ENCODE results near the gene LHX6. TPM values are rescaled to one million over a fixed set of nuclear protein-coding genes. Genes with fewer than 3 reads are reported as not detected.

The LHX6 gene
- total RNA-seq, 4 donors from 2014 or later = 0.53 to 4.6 (median 0.95) TPM; not detected in 1

DNA sequence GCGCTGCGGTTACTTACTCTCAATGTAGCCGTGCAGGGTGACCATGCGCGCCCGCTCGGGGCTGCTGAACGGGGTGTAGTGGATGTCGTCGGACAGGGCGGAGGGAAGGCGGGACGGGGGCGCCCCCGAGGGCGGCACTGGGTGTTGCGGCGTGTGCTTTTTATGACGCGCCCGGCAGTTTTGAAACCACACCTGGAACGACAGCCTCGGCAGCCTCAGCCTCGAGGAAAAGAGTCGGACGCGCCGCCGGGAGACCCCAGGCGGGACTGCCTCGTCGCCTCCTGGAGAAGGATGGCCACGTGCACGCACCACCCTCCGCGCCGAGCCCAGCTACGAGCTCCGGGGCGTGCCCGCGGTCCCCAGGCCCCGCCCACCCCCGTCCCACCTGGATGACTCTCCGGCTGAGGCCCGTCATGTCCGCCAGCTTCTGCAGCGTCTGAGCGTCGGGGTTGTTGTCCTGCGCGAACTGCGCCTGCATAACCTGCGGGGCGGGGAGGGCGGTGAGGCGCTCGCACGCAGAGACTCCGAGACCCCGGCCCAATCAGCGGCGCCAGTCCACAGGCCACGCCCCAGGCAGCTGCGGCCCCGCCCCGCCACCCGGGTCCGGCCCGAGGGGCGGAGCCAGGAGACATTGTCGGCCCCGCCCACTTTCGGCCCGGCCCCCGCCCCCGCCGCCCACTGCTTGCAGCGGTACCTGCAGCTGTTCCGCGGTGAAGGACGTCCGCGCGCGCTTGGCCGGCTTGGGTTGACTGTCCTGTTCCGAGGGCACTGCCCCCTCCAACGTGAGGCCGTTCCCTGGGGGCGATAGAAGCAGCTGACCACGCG is 15.0 kb downstream of the LHX6 start:
- WGBS, 2 donors = 12% methylated on average over 9 of the region's 93 CpGs; no CpG with 5 or more reads in 1 of the 2 donors
- H3K4me3 ChIP-seq = peak overlapping the region; percentile 7 to 65 (median 30)
- DNase-seq = no peak

DNA sequence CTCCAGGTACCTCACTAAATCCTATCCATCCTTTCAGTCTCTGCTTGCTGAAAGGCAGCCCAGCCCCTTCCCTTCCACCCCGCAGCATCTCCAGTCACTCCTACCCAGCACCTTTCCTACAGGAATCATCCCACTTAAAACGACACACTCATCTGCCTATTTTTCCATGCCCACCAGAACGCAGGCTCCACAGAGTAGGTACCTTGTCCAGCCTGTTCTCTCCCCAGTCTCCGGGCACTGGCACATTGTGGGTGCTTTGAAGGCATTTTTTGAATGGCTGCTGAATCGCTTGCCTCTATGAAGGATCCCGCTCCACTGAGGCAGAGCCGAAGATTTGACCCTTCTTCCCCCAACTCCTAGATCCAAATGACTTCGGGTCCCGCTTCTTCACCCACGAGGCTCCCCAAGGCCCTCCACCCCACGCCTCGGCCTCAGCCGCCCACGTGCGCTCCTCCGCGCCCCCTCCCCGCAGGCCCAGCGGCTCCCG is 15.6 kb downstream of the LHX6 start:
- Histone ChIP-seq H3K4me1 (peaks cover 13 to 19% (median 14%) of the 10 kb centered on the region in 3 donors), H3K36me3 (no peaks in the 10 kb centered on the region), H3K4me3 (peak overlapping the region; percentile 7 to 65 (median 30)), H3K27ac (no peak overlapping the region), H3K9me3 (no peaks in the 10 kb centered on the region), H3K27me3 (peaks cover 6 to 81% (median 16%) of the 10 kb centered on the region in 4 donors)
- no peak for TF ChIP-seq POLR2A (IDR thresholded peaks at IDR 0.05)
- TF ChIP-seq, protein P1, sequence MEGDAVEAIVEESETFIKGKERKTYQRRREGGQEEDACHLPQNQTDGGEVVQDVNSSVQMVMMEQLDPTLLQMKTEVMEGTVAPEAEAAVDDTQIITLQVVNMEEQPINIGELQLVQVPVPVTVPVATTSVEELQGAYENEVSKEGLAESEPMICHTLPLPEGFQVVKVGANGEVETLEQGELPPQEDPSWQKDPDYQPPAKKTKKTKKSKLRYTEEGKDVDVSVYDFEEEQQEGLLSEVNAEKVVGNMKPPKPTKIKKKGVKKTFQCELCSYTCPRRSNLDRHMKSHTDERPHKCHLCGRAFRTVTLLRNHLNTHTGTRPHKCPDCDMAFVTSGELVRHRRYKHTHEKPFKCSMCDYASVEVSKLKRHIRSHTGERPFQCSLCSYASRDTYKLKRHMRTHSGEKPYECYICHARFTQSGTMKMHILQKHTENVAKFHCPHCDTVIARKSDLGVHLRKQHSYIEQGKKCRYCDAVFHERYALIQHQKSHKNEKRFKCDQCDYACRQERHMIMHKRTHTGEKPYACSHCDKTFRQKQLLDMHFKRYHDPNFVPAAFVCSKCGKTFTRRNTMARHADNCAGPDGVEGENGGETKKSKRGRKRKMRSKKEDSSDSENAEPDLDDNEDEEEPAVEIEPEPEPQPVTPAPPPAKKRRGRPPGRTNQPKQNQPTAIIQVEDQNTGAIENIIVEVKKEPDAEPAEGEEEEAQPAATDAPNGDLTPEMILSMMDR (IDR thresholded peaks at IDR 0.05) = no peak
- intact Hi-C loops (cut with DNase I) = no loop called here
- WGBS, 2 donors = 57% methylated on average over 1 to 10 of the region's 20 CpGs
- no peak for DNase-seq

More for the DNA sequence above, 15.0 kb downstream of the LHX6 start:
- intact Hi-C loops (cut with DNase I) = no loop called here
- no peak overlapping the region for H3K27ac ChIP-seq
- TF ChIP-seq, protein P1 (IDR thresholded peaks at IDR 0.05) = no peak
- no peak for TF ChIP-seq POLR2A (IDR thresholded peaks at IDR 0.05)
- H3K27me3 ChIP-seq = peaks cover 8 to 88% (median 16%) of the 10 kb centered on the region in 4 donors
- H3K36me3 ChIP-seq = no peaks in the 10 kb centered on the region
- H3K4me1 ChIP-seq = peaks cover 17 to 24% (median 17%) of the 10 kb centered on the region in 3 donors
- no peaks in the 10 kb centered on the region for H3K9me3 ChIP-seq

DNA sequence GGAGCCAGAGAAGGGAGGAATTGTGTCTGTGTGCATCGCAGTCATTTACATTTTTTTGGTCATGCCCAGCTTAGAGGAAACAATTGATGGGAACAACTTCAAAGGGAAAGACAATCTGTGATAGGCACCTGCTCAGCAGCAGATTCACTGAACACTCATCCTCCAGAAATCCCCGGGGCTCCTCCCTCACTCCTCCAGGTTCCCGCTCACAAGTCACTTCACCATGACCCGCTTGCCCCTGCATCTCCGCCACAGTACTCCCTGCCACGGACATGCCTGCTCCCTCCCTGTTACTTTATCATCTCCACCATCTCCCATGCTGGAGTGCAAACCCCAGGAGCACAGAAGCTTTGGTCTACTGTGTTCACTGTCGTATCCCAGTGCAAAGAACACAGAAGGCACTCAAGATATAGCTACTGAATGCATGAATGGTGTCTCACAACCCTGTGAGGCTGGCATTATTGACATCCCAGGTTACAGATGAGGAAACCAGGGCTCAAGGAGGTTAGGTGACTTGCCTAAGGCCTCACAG is 16.2 kb downstream of the LHX6 start:
- no peak for TF ChIP-seq POLR2A (IDR thresholded peaks at IDR 0.05)
- TF ChIP-seq, protein P1 (IDR thresholded peaks at IDR 0.05) = no peak
- peaks cover 13 to 19% (median 14%) of the 10 kb centered on the region in 3 donors for H3K4me1 ChIP-seq
- H3K27me3 ChIP-seq = peaks cover 6 to 81% (median 16%) of the 10 kb centered on the region in 4 donors
- intact Hi-C loops (cut with DNase I) = no loop called here
- no peaks in the 10 kb centered on the region for H3K9me3 ChIP-seq
- no peaks in the 10 kb centered on the region for H3K36me3 ChIP-seq
- no peak overlapping the region for H3K4me3 ChIP-seq
- DNase-seq = no peak
- H3K27ac ChIP-seq = no peak overlapping the region
- 53 to 74% methylated on average over 6 to 7 of the region's 7 CpGs for WGBS, 2 donors

DNA sequence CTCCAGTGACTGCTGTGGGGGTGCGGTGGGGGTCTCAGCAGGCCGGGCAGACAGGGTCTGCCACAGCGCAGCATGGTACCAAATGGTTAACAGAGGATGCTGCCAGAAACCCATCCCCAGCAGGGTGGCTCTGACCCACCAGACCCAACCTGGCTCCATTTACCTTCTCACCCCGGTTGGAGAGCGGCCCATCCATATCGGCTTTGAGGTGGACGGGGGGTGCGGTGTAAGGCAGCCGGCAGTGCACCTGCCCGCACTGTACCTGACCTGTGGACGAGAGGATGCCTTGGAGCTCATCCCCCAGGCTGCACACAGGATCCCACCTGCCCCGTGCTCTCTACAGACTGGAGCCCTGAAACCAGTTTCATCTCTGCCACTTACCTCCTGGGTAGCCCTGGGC is 19.3 kb downstream of the LHX6 start:
- Histone ChIP-seq H3K9me3 (no peaks in the 10 kb centered on the region), H3K27ac (no peak overlapping the region), H3K27me3 (peaks cover 6 to 65% (median 13%) of the 10 kb centered on the region in 4 donors), H3K4me1 (peaks cover 12 to 16% (median 13%) of the 10 kb centered on the region in 3 donors), H3K4me3 (no peak overlapping the region), H3K36me3 (no peaks in the 10 kb centered on the region)
- no peak for DNase-seq
- intact Hi-C loops (cut with DNase I) = no loop called here
- 87 to 93% methylated on average over 3 to 8 of the region's 12 CpGs for WGBS, 2 donors
- TF ChIP-seq POLR2A (IDR thresholded peaks at IDR 0.05) = no peak
- TF ChIP-seq, protein P1 (IDR thresholded peaks at IDR 0.05) = no peak

DNA sequence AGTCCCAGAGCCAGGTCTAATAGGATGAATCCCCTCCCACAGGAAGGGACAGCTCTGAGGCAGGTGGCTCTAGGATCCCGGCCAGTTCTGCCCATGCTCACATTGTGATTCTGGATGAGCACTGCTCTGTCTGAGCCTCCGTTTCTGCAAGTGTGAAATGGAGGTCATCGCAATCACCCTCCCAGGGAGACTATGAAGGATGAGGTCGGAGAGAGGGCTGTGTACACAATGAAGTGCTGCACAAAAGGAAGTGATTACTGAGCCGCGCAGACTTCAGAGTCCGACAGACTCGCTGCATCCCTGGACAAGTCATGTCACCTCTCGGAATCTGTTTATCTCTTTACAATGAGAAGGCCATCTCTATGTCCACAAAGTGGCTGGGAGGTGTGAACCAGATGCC is 21.7 kb downstream of the LHX6 start:
- no peaks in the 10 kb centered on the region for H3K4me1 ChIP-seq
- no peaks in the 10 kb centered on the region for H3K9me3 ChIP-seq
- no peaks in the 10 kb centered on the region for H3K36me3 ChIP-seq
- no peak overlapping the region for H3K27ac ChIP-seq
- WGBS, 2 donors = 74 to 76% methylated on average over 5 to 9 of the region's 9 CpGs
- no peak for DNase-seq
- H3K27me3 ChIP-seq = peaks cover 0 to 42% (median 2%) of the 10 kb centered on the region in 4 donors
- intact Hi-C loops (cut with DNase I) = no loop called here
- TF ChIP-seq POLR2A (IDR thresholded peaks at IDR 0.05) = no peak
- TF ChIP-seq, protein P1 (IDR thresholded peaks at IDR 0.05) = no peak
- H3K4me3 ChIP-seq = no peak overlapping the region
